Muscle of back (tissue), 11 donors: ENCODE measurements around the gene STX11. TPM values are rescaled to one million over a fixed set of nuclear protein-coding genes. Genes with fewer than 3 reads are reported as not detected.

Source experiments
- DNase-seq, 3 donors: peaks; one replicate each; pipeline versions ENCODE4 v3.0.0 to v3.0.0-alpha.2; 2013
- polyA plus RNA-seq, 10 donors: library from polyadenylated mRNA; unstranded; fragments of 120-200 nt; gene quantifications; one replicate each; pipeline ENCODE4 v1.2.1, GENCODE V29; 2013; ENCODE audit not compliant: insufficient read length in 10 of 10

The STX11 gene
- polyA plus RNA-seq, 10 donors: 0.88 to 4.1 (median 2.4) TPM

GRCh38 chr6:144140867-144141266 is 9.4 kb upstream of the STX11 start:
- DNase-seq: no peak

DNA sequence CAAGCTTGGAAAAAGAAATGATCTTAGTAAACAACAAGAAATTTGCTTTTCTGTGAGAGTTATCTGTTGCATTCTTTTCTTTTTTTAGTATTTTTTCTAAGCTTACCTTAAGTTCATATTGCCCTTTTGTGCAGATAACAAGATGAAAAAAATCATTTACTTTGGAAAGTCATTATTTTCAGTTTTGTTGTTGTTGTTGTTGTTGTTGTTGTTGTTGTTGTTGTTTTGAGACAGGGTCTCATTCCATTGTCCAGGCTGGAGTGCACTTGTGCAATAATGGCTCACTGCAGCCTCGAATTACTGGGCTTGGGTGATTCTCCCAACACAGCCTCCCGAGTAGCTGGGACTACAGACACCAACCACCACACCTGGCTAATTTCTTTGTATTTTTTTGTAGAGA is 8.8 kb upstream of the STX11 start:
- DNase-seq: no peak

- no peak for DNase-seq
Observed at GRCh38 chr6:144143106-144143505, 7.2 kb upstream of the STX11 start.

DNA sequence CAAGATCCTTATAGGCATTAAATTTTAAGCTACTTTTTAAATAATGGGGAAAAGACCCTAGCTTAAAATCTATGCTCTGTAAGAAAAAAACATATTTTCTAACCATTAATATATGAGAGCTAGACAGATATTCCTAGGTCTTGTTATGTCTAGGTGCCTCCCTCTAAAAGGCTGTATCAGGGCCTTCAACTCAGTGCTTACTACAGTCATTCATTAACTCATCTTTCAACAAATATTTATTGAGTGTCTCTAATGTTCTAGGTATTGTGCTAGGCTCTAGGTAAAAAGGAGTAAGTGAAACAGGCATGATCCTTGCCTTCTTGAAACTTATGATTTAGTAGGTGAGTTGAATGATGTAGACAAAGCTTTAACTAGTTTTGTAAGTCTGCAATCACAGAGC is 6.4 kb upstream of the STX11 start:
- DNase-seq: no peak

- no peak for DNase-seq
Observed at GRCh38 chr6:144144996-144145395, 5.3 kb upstream of the STX11 start.

GRCh38 chr6:144145541-144145940 is 4.8 kb upstream of the STX11 start:
- no peak for DNase-seq

GRCh38 chr6:144148886-144149285 is 1.4 kb upstream of the STX11 start:
- DNase-seq: no peak

- no peak for DNase-seq
Observed at GRCh38 chr6:144149558-144149893, 791 bp upstream of the STX11 start.

DNA sequence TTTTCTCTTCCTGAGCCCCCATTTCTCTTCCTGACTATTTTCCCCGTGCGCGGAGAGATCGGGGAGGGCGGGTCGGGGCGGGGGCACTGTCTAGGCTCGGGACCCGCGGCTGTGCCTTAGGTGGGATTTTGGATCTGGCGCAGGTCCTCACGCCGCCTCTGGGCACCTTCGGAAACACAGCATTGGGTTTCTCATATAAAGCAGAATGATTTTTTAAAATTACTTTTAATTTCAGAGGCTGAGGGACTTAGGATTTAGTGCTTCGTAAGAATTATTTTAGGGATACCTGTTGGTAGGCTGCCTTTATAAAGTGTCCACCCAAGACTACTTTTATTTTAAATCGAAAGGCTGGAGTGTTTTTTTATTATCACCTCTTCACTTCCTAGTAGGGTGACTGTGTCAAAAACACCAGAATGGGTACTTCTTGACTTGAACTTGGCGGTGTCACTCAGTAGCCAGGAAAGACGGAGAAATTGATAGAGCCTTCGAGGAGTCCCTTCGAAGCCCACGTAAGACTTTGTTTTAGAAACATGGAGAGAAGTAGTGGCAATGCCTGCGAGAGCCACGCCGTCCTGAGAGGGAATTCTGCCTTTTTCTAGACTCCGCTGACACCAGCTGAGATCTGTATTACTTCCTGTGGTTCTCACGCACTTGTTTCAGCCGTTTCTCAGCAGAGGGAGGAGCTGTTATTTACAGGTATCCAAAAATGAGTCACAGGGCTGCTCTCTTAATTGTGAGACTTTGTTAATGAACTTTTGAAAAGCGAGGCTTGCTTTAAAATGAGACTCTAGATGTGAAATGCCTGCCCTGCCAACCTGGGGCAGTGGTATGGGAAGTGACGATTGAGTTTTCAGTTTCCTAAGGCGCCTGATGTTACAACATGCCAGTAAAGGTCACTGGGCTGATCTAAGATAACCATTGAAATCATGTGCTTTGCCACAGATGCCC is 667 bp downstream of the STX11 start:
- DNase-seq: peak in 2 of 3 donors; percentile 14 to 61

DNA sequence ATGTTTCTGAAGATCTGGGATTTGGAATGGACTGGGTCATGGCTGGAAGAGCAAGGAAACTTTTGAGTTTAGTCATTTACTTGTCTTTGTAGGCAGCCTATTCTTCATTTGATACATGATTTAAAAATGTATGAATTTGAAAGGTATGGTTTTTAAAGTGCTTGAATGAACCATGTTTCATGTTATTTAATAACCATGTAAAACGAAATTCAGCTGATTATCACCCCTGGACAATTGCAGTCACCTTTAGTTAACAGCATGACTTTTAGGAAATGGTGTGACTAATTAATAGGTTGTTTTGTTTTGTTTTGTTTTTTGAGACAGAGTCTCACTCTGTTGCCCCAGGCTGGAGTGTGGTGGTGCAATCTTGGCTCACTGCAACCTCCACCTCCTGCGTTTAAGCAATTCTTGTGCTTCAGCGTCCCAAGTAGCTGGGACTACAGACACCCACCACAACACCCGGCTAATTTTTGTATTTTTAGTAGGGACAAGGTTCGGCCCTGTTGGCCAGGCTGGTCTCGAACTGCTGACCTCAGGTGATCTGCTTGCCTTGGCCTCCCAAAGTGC is 2.1 kb downstream of the STX11 start:
- DNase-seq: no peak

- DNase-seq: no peak
Observed at GRCh38 chr6:144153260-144153659, 2.9 kb downstream of the STX11 start.

DNA sequence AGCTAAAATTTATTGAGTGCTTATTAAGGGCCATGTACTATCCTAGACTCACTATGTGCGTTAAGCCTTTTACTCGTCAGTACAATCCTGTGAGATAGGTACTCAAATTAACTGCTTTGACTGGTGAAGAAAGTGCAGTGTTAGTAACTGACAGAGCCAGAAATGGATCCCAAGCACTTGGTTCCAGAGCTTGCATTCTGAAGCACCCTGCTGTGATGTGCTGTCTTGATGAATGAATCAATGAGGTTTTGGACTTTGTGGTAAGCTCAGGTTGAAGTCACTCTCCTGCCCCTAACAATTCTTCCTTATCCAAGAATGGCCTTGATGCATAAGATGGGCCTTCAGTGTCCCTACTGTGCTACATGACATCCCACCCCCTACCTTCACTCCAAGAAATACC is 3.7 kb downstream of the STX11 start:
- no peak for DNase-seq

- no peak for DNase-seq
Observed at GRCh38 chr6:144155529-144155928, 5.2 kb downstream of the STX11 start.

DNA sequence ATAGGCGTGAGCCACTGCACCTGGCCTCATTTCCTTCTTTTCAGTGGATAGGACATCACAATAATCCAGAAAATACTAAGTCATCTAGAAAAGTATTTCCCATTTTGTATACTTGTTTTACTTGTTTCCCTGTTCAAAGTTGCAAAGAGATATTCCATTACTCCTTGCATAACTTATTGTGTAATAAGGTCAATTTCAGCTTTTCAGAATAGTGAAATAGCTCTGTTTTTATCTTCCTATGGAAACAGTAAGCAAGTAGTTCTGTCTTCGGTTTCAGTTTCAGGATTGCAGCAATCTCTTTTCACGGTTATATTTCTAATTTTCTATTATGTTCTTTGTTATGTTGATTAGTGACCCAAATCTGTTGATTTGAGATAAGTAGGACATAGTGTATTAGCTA is 6.0 kb downstream of the STX11 start:
- DNase-seq: no peak

DNA sequence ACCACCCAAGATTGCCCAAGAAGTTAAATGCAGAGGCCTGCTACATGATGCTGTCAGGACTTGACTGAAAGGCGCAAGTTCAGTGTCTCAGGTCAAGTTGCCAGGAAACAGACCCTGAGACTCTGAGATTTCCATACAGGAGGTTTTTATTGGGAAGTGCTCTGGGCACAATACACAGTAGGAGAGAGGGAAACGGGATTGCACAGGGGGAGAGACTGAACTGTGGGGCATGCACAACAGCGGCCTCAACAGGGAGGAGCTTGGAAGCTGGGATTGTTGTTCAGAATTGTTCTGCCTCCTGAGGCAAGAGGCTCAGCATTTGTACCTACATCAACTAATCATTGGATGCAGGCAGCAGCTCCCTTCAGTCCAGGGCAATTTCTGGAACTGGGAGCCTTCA is 6.7 kb downstream of the STX11 start:
- no peak for DNase-seq

GRCh38 chr6:144158133-144158532 is 7.8 kb downstream of the STX11 start:
- peak; percentile 66 to 94 (median 79) for DNase-seq

- no peak for DNase-seq
Observed at GRCh38 chr6:144159223-144159622, 8.9 kb downstream of the STX11 start.

GRCh38 chr6:144159742-144160141 is 9.4 kb downstream of the STX11 start:
- no peak for DNase-seq

- no peak for DNase-seq
Observed at GRCh38 chr6:144160431-144161005, 10.2 kb downstream of the STX11 start.

DNA sequence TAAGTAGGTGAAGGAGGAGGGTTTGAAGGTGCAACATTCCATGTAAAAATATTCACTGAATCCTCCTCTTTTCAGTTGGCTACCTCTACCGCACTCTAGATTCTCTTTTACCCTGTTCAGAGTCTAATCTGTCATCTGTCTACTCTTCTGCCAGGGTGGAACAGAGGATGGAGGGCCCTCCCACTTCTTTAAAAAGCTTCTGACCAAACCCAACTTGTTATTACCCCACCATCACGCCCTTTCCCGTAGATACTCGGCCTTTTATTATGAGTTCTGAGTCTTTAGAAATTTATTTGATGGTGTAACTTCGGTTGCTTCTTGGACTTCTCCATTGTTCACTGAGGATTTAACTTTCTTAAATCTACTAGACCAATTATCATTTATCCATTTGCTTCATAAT is 11.7 kb downstream of the STX11 start:
- DNase-seq: no peak

GRCh38 chr6:144162977-144163376 is 12.7 kb downstream of the STX11 start:
- no peak for DNase-seq

DNA sequence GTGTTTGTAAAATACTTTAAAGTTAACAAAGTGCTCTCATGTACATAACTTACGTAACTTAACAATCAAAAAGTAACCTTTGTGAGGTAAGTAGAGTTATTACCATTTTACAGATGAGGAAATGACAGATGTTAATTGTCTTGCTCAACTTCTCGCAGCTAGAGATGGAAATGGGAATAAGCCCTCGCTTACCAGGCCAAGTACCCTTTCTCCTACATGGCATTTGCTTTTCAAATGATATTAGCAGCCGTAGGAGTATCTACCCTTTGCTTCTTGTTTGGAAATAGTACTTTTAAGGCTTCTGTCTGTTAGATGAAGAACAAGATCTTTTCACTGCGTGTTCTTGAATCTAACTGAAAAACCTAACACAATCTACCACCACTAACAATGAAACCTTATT is 15.5 kb downstream of the STX11 start:
- no peak for DNase-seq

DNA sequence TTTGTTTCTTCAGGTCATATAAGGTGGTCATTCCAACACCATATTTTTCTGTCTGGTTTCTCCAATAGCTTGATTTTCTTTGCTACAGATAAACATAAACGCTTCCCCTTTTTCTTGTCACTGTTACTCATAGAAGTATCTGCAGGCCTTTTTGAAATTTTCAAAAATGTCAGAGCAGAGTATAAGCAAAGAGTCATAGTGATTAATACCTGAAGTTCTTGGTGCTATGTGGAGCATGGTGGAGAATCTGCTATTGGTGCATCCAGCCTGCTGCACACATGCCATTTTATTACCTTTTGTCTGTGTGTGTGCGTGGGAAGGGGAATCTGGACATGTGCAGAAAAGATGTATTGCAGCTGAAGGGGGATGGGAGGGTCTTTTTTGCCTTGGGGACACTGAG is 19.7 kb downstream of the STX11 start:
- DNase-seq: no peak
